ENCODE results near the gene KRT71.
"Not testable (repeated sequence)": the region's sequence is repeated elsewhere in the genome, so short reads cannot be mapped to it uniquely, and the experiment has no call there.

KRT71 gene

DNA sequence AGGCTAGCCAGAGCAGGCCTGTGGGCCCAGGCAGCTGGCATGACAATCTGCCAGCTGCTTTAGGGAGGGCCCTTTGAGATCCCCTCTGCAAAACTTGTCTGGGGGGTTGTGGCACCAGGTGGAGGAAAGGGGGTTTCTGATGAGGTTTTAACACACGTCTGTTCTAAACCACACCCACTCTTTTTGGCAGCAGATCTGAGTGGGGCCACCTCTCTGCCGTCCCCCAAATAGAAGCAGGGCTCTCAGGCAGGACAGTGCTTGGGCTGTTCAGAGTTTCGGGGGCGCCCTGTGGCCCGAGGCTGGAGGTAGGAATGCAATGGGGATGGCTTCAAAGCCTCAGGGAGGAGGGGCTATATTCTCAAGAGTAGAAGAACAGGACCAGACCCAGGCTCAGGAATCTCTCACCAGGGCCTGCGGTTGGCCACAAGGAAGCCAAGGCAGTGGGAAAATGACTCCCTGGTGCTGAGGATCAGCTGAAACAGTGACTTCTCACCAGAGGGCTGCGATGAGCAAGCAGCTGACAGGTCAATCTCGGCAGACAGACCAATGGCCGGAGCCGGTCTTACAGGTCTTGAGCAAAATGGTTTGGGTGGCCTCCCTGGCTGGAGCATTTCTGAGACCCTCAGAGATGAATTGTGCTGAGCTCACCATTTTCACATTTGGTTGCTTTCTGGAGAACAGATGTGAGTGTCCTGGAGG is 31.2 kb downstream of the KRT71 start:
- DNase-seq (ENCODE audit: low read depth, low spot score), result no peak

DNA sequence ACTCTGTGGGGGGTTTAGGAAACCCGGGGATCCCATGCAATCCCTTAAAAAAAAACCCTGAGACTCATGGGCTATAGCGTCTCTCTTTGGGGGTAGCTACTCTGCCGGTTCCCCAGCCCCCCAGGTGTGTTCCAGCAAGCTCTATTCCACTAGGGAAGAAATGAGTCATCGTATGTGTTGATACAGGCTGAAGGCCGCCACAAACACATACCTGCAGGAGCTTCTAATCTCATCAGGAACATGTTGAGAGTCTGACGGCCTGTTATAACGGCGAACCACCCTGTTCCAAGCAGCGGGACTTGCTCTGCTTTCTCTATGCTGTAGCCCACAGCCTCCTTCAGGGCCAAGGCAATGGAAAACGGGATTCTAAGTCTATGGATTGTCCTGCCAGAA is 31.8 kb downstream of the KRT71 start:
- no peak for DNase-seq (ENCODE audit: low read depth, low spot score)

DNA sequence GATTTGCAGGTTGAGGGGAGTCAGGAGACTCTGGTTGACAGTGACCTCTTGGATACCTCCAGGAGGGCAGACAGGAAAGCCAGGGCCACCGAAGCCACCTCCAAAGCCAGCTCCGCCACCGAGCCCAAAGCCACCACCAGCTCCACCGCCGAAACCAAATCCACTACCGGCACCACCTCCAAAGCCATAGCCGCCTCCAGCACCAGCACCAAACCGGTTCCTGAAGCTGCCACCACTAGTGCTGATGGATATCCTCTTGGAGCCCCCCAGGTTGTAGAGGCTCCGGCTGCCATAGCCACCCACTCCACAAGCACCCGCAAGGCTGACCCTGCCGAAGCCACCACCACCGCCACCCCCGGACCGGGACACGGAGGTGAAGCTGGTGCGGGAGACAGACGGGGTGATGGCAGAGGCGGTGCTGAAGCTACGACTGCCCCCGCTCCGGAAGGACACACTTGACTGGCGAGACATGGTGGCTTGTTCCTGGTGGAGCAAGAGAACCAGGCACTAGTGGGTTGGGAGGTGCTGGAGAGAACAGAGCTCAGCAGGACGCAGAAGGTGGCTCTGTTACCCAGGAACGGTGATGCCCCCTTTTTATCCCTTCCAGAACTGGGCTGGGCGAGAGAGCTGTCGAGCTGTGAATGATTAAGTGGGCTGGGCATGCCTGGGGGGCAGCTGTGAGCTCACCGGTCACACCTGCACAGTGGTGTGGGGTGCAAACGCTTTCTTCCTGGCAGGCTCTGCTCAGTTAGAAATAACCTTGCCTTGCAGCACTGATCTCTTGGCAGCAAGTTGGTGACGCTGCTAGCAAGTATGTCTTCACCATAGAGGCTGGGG is 32.9 kb downstream of the KRT71 start, which contains the start of gene KRT5:
KRT5 (minus strand) TSS at position 569 of the 837 bp plus-strand sequence; CDS start at position 471, 98 bp downstream.
- no peak for DNase-seq (ENCODE audit: low read depth, low spot score)

DNA sequence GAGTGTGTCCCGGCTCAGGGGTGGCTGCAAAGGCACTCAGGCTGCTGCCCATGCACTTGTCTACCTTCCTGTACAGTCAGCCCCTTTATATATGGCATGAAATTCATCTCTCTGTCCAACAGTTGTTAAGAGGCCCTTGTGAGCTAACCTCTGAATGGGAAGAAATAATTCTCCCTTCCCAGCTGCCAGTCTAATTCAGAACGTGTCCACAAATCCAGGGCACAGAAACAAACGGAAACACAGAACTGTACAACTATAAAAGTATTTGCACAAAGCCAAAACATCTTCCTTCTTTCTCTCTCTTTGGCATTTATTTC is 33.6 kb downstream of the KRT71 start:
- no peak for DNase-seq (ENCODE audit: low read depth, low spot score)

DNA sequence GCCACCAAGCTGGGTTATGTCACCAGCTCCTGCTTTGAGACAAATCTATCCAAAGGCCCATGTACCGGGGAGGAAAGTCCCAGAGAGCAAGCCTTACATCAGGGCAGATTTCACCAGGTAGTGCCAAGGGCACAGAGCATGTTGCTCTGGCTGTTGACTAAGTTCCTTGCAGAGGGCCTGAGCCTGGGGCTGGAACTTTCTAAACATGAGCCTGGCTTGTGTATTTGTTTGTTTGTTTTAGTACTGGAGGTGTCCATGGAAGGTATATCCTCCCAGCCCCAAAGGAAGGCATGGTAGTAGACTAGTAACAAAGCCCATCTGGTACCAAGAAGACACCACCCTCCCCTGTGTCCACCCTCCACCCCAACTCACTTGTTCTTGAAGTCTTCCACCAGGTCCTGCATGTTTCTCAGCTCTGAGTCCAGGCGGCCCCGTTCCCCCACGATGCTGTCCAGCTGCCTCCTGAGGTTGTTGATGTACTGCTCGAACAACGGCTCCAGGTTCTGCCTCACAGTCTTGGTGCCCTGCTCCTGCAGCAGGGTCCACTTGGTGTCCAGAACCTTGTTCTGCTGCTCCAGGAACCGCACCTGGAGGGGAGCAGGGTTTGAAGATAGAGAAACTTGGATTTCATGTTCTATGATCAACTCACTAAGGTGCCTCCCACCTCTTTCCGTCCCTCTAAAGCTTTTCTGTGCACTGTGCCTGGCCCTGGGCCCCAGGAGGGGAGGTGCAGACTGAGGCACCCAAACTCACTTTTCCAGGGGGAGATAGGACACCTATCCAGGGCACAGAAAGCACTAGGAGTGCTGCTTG is 34.2 kb downstream of the KRT71 start:
- DNase-seq (ENCODE audit: low read depth, low spot score), result no peak

DNA sequence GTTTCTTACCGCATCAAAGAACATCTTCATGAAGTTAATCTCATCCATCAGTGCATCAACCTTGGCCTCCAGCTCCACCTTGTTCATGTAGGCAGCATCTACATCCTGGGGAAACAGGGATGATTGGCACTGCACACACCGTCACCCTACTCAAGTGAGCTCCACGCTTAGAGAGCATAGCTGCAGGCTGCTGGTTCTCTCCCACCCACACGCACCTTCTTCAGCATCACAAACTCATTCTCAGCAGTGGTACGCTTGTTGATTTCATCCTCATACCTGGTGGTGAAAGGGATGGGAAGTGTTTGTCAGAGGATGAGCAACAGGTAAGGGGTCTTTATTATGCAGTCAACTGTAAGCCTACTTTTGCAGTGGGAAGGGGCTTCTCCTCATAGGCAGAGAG is 35.1 kb downstream of the KRT71 start:
- DNase-seq (ENCODE audit: low read depth, low spot score), result no peak

DNA sequence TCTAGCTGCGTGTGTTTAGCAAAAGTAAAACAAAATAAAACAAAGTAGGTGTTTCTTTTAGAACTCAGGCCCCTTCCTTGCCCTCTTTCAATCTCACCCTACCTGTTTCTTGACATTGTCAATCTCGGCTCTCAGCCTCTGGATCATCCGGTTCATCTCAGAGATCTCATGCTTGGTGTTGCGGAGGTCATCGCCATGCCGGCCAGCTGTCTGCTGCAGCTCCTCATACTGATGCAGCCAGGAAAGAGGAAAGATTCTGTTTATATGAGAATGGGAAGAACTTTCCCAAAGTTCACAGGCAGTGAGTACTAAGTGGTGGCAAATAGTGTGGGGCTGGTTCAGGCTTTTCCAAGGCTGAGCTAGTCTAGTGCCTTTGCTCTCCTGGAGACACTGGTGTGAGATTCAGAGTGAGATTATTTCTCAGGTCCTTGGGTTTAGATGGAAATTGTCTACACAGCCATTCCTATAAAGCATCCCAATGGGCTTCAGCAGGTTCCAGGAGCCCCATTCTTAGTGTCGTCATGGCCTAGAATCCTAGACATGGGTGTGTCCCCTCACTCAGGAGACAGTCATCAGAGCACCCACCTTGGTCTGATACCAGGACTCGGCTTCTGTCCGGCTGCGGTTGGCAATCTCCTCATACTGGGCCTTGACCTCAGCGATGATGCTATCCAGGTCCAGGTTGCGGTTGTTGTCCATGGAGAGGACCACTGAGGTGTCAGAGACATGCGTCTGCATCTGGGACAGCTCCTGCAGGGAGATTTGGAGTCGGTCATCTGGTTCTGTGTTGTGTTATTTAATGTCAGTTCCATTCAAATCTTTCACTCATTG is 35.7 kb downstream of the KRT71 start:
- DNase-seq (ENCODE audit: low read depth, low spot score), result no peak

DNA sequence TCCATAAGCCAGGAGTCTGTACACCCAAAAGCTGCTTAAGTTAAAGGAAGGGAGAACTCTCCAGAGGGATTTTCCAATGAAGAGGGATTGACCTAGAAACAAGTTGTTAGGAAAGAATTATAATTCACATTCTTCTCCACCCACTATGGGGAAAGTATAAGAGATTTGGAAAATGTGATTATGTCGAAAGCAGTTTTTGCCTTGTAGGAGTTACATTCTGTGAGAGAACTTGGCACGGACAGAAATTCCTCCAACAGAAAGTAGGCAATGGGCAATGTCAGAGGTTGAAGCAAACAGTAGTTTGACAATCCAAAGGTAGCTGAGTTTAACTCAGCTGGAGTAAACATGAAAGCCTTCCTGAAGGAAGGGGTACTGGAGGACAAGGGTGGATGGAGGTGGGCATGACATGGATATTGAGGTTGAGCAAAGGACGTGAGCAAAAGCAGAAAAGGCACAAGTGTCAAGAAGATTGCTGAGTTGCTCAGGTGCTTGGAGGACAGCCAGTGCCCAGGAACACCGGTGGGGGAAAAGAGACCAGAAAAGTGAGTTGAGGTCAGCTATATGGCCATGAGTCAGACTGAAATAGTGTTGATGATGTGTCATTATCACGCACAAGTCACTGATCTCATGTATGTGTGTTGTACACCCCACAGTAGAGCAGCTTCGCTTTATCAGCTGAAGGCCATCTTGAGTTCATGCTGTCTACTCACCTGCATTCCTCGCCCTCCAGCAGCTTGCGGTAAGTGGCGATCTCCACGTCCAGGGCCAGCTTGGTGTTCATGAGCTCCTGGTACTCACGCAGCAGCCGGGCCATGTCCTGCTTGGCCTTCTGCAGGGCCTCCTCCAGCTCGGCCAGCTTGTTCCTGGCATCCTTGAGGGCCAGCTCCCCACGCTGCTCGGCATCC is 36.8 kb downstream of the KRT71 start:
- no peak for DNase-seq (ENCODE audit: low read depth, low spot score)

DNA sequence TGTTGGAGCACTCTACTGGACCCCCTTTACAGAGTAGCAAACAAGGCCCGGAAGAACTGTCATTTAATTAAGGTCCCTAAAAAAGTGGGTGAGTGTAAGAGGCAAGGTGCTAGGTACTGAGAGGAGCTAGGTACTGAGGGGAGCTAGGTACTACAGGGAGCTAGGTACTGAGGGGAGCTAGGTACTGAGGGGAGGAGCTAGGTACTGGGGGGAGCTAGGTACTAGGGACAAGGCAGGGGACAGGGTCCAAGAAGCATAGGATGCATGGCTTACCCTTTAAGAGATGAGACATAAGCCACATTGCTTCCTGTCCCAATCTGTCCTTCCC is 37.7 kb downstream of the KRT71 start:
- DNase-seq (ENCODE audit: low read depth, low spot score), result no peak

DNA sequence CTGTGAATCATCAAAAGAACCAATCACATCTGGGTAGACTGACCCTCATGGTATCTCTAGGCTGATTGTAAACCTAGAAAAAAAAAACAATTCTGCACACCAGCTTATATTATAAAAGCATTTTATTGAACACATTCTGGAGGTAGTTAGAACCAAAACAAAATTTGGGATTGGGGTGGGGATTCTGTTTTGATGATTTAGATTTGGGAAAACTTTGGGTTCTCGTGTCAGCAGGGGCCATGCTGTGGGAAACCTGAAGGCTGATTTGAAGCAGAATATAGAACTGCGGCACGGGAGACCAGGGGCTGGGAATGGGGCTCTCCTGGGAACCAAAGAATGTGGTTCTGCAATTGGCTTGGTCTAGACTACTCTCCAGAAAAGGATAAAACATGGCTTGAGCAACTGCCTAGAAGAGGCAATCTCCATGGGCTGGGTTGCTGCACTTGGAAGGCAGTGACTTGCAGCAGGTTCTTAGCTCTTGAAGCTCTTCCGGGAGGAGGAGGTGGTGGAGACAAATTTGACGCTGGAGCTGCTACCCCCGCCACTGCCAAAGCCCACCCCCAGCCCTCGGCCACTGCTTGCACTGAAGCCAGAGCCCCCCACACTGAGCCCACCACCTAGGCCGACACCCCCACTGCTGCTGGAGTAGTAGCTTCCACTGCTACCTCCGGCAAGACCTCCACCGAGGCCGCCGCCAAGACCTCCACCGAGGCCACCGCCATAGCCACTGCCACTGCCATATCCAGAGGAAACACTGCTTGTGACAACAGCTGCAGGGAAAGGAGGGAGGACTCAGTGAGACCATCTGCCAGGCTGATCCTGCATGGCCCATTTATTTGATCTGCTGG is 38.2 kb downstream of the KRT71 start:
- DNase-seq (ENCODE audit: low read depth, low spot score), result no peak

DNA sequence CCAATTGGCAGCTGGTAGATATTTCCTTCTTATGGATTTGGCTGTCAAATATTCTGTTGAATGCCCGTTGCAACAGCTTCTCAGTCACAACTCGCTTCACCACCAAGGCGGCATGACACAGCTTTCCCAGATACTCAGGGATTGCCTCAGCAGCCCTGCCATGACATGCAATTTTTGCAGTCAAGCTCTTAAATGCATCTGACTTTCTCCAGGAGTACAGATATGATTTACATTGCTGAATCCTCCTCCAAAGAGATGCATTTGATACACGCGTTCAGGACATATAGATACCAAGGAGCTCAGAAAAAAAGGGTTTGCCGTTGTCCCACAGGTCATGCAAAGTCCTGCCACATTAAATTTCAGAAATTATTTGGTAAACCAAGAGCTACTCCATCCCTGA is 39.2 kb downstream of the KRT71 start:
- no peak for DNase-seq (ENCODE audit: low read depth, low spot score)

DNA sequence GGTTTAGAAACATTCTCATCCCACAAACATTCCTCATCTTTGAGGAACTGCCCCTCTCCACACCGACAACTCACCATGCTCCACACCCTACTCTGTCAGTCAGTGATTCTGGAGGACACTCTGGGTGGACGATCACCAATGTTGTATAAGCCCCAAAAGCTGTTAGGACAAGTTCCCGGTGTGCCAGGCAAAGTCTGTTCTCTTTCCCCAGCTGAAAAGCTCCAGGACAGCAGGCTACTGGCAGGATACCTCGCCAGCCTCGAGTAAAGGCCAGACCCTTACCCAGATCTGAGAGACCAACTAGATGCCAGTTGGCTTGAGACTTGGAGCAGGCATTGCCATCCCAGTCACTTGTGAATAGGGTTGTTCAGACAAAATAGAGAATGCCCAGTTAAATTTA is 44.7 kb downstream of the KRT71 start:
- no peak for DNase-seq (ENCODE audit: low read depth, low spot score)

DNA sequence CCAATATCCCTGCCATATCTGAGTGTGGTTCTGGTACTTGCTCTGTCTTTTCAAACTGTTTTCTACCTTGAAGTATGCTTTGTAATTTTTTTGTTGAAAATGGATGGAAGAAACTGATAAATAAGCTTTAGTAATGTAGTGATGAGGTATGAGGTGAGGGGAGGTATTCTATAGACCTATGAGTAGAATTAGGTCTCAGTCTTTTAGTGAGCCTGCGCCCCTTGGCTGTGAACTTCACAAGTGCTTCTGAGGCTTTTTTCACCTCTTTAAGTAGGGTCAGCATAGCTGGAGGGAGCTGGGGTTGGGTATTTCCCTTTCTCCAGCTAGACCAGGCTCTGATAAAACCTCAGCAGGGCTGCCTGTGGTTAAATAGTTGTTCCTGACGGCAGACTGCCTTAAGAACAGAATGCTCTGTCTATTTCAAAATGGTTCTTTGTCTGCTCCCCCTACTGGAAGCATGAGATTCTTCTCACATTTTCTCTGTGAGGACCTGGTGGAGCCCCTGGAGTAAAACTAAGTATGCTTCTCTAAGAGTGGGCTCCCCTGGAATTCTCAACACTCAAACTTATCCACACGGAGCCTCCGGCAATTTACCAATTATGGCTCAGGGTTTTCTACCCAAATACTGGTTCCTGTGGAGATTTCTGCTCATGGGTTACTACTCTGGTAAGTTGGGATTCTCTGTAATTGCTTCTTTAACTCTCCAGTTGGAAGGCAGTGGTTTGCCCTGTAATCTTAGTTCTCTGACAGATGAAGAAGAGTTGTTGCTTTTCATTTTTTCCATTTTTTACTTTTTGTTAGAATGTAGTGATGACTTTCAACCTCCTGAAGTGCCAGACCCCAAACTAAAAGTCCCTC is 45.9 kb downstream of the KRT71 start:
- DNase-seq (ENCODE audit: low read depth, low spot score), result peak; percentile 54

DNA sequence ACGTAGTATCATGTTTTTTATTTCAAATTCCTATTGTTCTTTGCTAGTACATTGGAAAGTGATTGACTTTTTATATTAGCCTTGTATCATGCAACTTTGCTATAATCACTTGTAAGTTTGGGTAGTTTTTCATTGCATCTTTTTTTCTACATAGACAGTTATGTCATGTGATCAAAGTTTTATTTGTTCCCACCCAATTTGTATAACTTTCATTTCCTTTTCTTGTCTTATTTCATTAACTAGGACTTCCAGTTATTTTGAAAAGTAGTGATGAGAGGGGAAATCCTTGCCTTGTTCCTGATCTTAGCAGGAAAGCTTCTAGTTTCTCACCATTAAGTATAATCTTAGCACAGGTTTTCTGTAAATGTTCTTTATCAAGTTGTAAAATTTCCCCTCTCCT is 50.1 kb downstream of the KRT71 start:
- DNase-seq (ENCODE audit: low read depth, low spot score), result no peak

DNA sequence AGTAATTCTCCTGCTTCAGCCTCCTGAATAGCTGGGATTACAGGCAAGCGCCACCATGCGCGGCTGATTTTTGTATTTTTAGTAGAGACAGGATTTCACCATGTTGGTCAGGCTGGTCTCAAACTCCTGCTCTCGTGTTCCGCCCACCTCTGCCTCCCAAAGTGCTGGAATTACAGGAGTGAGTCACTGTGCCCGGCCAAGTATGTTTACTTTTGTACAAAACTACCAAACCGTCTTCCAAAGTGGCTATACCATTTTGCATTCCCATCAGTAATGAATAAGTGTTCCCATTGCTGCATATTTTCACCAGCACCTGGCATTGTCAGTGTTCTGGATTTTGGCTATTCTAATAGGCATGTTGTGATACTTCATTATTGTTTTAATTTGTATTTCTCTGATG is 51.5 kb downstream of the KRT71 start:
- DNase-seq (ENCODE audit: low read depth, low spot score), result no peak

DNA sequence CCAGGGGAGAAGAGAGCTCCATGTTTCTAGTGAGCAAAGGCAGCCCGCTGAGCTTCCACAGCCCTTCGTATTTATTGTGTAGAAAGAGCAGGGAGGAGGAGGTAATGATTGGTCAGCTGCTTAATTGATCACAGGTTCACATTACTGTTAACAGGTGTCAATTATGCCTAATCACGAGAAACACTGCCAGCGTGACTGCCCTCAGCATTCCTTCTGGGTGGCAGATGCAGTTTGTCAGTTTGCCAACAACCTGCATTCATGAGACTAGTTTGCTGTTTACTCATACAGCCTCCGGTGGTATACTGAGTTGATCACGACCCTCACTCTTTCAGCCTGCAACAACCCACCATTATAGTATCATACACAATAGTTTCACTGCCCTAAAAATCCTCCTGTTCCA is 52.4 kb downstream of the KRT71 start:
- DNase-seq (ENCODE audit: low read depth, low spot score), result not testable (repeated sequence)

DNA sequence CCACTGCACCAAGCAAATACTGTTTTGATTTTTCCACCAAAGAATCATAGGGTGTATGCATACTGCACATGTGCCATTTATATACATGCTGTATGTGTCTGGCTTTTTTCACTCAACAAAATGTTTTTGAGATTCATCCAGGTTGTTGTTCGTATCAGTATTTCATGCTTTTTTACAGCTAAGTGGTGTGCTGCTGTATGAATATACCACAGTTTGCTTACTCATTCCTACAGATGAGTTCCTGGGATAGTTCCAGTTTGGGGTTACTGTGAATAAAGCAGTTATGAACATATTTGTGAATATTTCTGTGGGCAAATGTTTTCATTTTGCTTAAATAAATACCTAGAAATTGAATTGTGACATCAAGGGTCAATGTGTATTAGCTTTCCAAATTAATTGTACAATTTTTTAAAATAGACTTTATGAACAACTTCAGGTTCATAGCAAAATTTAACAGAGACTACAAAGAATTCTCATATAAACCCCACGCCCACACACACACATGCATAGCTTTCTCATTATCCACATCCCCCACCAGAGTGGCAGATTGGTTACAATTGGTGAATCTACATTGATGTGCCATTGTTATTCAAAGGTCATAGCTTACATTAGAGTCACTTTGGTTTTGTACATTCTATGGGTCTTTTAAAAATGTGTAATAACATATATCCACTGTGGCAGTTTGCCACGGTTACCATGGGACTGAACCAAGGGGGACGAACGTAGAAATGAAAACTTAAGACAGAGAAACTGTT is 53.0 kb downstream of the KRT71 start:
- no peak for DNase-seq (ENCODE audit: low read depth, low spot score)

DNA sequence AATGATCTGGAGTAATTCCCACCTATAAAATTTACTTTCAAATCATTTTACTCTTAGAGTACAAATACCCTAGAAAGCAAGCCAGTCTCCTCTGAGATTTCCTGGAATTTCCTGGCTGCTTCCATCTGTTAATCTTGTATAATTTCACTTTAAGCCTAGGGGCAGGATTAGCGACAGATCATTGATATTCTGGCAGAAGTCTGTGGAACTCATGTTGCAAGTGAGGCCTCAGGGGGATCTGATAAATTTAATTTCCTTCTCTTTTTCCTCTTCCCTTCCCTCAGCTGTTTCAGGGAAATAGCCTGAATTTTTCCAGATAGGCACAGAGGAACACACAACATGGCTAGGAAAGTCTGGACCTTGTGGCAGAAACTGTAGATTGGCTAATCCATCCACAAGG is 54.0 kb downstream of the KRT71 start:
- DNase-seq (ENCODE audit: low read depth, low spot score), result no peak
